ENCODE results near the gene MTRFR.

DNA sequence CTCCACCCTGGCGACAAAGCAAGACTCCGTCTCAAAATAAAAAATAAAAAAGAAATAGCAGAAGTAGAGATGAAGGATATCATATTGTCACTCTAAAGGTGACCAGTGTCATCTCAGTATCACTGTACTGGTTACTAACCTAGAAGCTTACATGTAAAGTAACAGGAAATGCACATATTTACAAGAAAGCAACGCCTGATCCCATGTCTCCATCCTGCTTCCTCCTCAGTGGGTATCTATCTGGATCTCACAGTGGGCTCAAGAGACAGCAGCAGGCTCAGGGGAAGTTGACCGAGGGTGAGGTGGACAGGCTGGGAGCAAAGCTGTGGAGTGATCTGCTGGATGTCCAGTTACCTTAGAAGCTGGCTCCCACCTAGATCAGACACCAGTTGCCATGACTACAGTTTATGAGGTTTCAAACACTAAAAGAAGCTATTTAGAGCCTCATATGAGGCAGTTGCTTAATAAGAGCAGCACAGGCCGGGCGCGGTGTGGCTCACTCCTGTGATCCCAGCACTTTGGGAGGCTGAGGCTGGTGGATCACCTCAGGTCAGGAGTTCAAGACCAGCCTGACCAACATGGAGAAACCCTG is 10.5 kb downstream of the MTRFR start:
- TF ChIP-seq, protein P1, sequence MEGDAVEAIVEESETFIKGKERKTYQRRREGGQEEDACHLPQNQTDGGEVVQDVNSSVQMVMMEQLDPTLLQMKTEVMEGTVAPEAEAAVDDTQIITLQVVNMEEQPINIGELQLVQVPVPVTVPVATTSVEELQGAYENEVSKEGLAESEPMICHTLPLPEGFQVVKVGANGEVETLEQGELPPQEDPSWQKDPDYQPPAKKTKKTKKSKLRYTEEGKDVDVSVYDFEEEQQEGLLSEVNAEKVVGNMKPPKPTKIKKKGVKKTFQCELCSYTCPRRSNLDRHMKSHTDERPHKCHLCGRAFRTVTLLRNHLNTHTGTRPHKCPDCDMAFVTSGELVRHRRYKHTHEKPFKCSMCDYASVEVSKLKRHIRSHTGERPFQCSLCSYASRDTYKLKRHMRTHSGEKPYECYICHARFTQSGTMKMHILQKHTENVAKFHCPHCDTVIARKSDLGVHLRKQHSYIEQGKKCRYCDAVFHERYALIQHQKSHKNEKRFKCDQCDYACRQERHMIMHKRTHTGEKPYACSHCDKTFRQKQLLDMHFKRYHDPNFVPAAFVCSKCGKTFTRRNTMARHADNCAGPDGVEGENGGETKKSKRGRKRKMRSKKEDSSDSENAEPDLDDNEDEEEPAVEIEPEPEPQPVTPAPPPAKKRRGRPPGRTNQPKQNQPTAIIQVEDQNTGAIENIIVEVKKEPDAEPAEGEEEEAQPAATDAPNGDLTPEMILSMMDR (optimal IDR thresholded peaks at IDR 0.05 in 1 of 3, IDR thresholded peaks at IDR 0.05 in 1 of 3, conservative IDR thresholded peaks at IDR 0.05 in 1 of 3; ENCODE audit: extremely low read depth in 1 of 3, insufficient read depth in 2 of 3, low read length in 3 of 3): no peak
- no peak for TF ChIP-seq EZH2 (IDR thresholded peaks at IDR 0.05; ENCODE audit: low read length)

All from keratinocyte (primary cell).